ENCODE results near the gene TRIO. TPM values are rescaled to one million over a fixed set of nuclear protein-coding genes. Genes with fewer than 3 reads are reported as not detected.
A peak's percentile ranks its signal among the peaks of the same experiment; 100 is the strongest.

TRIO gene
- total and polyA plus RNA-seq, 11 donors, result 35.2 to 99.1 (median 58.4) TPM

DNA sequence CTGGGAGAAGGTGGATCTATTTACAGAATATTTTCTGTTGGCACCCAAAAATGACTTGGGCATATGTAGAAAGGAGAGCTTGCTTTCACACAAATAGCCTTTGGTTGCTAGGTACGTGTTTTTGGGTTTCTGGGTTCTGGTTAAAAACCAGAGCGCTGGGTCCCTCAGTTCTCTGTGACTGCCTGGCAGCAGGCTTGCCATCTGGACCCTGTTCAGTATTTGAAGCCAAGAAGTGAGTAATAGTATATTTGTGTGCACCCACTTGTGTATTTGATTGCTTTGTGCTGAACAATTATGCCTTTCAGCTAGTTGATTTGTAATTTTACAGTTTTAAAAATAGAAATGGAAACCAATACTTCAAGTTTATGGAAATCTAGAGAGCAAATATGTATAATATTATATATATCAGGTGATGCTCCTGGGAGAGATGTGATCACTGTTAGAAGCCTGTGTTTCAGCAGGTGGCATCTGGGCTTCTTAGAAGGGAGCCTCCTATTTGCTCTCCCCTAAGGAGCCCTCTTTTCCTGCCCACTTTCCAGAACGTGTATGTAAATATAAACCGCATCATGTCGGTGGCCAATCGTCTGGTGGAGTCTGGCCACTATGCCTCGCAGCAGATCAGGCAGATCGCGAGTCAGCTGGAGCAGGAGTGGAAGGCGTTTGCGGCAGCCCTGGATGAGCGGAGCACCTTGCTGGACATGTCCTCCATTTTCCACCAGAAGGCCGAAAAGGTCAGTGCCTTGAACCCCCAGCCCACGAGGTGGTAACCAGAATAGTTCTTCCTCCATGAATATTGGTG is 153.6 kb downstream of the TRIO start:
- peaks cover 0 to 54% (median 9%) of the 10 kb centered on the region in 12 donors for H3K4me1 ChIP-seq
- peak overlapping the region in 5 of 12 donors; percentile 8 to 35 (median 10) for H3K4me3 ChIP-seq
- WGBS, 4 donors, result 66 to 79% (median 79%) methylated on average over 8 to 14 of the region's 14 CpGs
- peak overlapping the region in 9 of 12 donors; percentile 18 to 81 (median 70) for H3K27ac ChIP-seq
- ATAC-seq, result peak; percentile 64 to 85 (median 81)
- H3K9me3 ChIP-seq, result no peaks in the 10 kb centered on the region
- H3K27me3 ChIP-seq, result no peaks in the 10 kb centered on the region
- intact Hi-C loops (cut with DNase I), result no loop called here
- TF ChIP-seq, protein P1, sequence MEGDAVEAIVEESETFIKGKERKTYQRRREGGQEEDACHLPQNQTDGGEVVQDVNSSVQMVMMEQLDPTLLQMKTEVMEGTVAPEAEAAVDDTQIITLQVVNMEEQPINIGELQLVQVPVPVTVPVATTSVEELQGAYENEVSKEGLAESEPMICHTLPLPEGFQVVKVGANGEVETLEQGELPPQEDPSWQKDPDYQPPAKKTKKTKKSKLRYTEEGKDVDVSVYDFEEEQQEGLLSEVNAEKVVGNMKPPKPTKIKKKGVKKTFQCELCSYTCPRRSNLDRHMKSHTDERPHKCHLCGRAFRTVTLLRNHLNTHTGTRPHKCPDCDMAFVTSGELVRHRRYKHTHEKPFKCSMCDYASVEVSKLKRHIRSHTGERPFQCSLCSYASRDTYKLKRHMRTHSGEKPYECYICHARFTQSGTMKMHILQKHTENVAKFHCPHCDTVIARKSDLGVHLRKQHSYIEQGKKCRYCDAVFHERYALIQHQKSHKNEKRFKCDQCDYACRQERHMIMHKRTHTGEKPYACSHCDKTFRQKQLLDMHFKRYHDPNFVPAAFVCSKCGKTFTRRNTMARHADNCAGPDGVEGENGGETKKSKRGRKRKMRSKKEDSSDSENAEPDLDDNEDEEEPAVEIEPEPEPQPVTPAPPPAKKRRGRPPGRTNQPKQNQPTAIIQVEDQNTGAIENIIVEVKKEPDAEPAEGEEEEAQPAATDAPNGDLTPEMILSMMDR (IDR thresholded peaks at IDR 0.05), result no peak
- TF ChIP-seq POLR2A (IDR thresholded peaks at IDR 0.05), result no peak
- peaks cover 0 to 54% (median 47%) of the 10 kb centered on the region in 9 donors for H3K36me3 ChIP-seq
- no peak for DNase-seq

DNA sequence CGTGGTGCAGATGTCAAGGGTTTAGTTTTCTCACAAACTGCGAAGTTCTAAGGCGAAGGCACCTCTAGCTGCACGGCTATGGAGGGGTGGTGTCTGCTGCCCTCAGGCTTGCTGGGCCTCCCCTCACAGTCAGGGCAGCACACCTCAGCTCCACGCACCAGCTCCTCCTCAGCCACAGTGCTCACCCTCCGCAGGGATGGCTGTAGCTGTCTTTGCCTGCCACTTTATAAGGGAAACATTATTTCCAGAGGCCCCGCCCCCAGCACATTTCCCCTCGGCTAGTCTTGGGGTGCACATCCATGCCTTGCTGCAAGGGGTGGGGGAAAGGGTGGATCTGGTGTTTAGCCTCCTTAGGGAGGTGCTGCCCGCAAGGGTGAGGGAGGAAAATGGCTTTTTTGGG is 154.6 kb downstream of the TRIO start:
- intact Hi-C loops (cut with DNase I), result no loop called here
- H3K4me3 ChIP-seq, result no peak overlapping the region
- peaks cover 0 to 52% (median 39%) of the 10 kb centered on the region in 9 donors for H3K36me3 ChIP-seq
- peak overlapping the region in 8 of 12 donors; percentile 53 to 81 (median 69) for H3K27ac ChIP-seq
- H3K9me3 ChIP-seq, result no peaks in the 10 kb centered on the region
- no peaks in the 10 kb centered on the region for H3K27me3 ChIP-seq
- H3K4me1 ChIP-seq, result peaks cover 0 to 62% (median 9%) of the 10 kb centered on the region in 12 donors
- DNase-seq (no peak), ATAC-seq (peak in 2 of 4 donors; percentile 27 to 30)
- TF ChIP-seq, protein P1 (IDR thresholded peaks at IDR 0.05), result no peak
- TF ChIP-seq POLR2A (IDR thresholded peaks at IDR 0.05), result no peak
- 85 to 91% (median 89%) methylated on average over 9 of the region's 9 CpGs for WGBS, 4 donors

DNA sequence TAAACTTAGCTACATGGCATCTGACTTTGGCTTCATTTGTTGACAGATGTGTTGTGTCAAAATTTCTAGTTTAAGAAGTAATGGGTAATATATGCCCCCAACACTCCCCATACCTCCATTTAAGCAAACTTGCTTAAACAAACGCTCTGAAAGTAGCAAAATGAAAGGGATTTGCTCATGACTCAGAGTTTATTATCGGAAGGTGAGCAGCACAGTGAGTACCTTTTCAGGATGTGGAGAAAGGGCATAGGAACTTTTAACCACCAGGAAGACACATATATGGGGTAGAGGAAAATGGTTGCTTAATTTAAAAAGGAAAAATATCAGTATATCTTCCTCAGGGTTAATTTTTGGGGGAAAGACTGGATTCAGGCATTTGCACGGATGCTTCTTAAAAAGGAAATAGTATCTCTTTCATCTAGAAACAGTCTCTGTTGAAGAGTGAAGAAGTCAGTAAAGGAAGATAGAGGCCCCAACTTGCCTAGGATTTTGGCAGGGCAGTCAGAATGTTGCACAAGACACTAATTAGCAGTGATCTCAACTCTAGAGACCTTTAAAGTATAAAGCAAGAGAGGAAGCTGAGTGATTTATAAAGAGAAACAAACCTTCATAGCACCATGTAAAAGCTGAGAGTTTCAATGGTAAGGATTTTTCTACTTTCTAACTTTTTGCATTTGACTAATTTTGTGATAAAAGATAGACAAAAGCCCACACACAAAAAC is 155.1 kb downstream of the TRIO start:
- no peak for DNase-seq
- ATAC-seq, result peak in 2 of 4 donors; percentile 55 to 61
- TF ChIP-seq, protein P1 (IDR thresholded peaks at IDR 0.05), result no peak
- no peak for TF ChIP-seq POLR2A (IDR thresholded peaks at IDR 0.05)
- Histone ChIP-seq H3K4me1 (peaks cover 0 to 58% (median 9%) of the 10 kb centered on the region in 12 donors), H3K36me3 (peaks cover 0 to 52% (median 33%) of the 10 kb centered on the region in 9 donors), H3K27ac (peak overlapping the region in 8 of 12 donors; percentile 17 to 81 (median 66)), H3K9me3 (no peaks in the 10 kb centered on the region), H3K27me3 (no peaks in the 10 kb centered on the region), H3K4me3 (no peak overlapping the region)
- intact Hi-C loops (cut with DNase I), result no loop called here
- 62 to 69% (median 64%) methylated on average over 3 of the region's 3 CpGs for WGBS, 4 donors

DNA sequence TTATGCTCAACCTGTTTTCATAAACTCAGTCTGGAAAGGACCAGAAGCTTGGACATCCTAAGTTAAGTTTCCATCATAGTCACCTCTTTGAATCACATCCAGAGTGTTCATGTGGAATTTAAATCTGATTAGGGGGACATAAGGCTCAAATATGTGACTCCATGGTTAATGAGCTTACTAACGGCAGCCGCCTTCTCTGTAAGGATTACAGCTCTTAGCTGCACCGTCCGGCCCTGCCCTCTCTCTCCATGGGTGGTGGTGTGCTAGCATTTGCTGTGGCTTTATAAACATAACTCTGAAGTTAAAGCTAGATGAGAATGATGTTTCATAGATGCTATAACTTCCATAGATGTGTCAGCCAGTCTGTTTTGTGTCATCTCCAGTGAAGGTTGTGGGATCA is 156.5 kb downstream of the TRIO start:
- Histone ChIP-seq H3K36me3 (peaks cover 0 to 57% (median 27%) of the 10 kb centered on the region in 9 donors), H3K9me3 (no peaks in the 10 kb centered on the region), H3K4me3 (no peak overlapping the region), H3K4me1 (peaks cover 0 to 58% (median 11%) of the 10 kb centered on the region in 12 donors), H3K27ac (no peak overlapping the region), H3K27me3 (no peaks in the 10 kb centered on the region)
- no peak for DNase-seq
- 68 to 93% (median 88%) methylated on average over 4 of the region's 4 CpGs for WGBS, 4 donors
- no peak for TF ChIP-seq POLR2A (IDR thresholded peaks at IDR 0.05)
- TF ChIP-seq, protein P1 (IDR thresholded peaks at IDR 0.05), result no peak
- intact Hi-C loops (cut with DNase I), result no loop called here
- ATAC-seq, result no peak
